H7 (cell line): ENCODE measurements around the gene NPC2. TPM values are rescaled to one million over a fixed set of nuclear protein-coding genes. Genes with fewer than 3 reads are reported as not detected.

ENCODE experiments used
- DNase-seq: peaks from one replicate; pipeline ENCODE4 v3.0.0; 2012
- H3K27me3 ChIP-seq: 2 replicates; pipeline ENCODE4 v1.6.0; 2011; ENCODE audit warnings: mild to moderate bottlenecking, low read length; ENCODE audit not compliant: control insufficient read depth, insufficient read depth
- H3K36me3 ChIP-seq: replicated peaks from 2 replicates; pipeline ENCODE4 v1.5.1; 2011; ENCODE audit warnings: low read length; ENCODE audit not compliant: control insufficient read depth, insufficient read depth
- H3K4me3 ChIP-seq: 2 replicates; pipeline ENCODE4 v1.5.1; 2011; ENCODE audit warnings: low read depth, mild to moderate bottlenecking, control low read depth, low read length, moderate library complexity; ENCODE audit not compliant: insufficient read depth
- total RNA-seq: library from RNA; depleted of rRNA; stranded (reverse); fragments of >200 nt; shearing (Covaris generic); gene quantifications from 2 replicates; pipeline ENCODE4 v1.2.3, GENCODE V29; 2014

Gene NPC2
- total RNA-seq, 1 experiment from 2014 or later: 156 TPM

- Histone ChIP-seq H3K27me3 (0 out of 2 replicates have a peak, but pooled peaks cover 1% of the 10 kb centered on the region), H3K36me3 (no peaks in the 10 kb centered on the region), H3K4me3 (no peak overlapping the region)
- DNase-seq: no peak
Observed at GRCh38 chr14:74510959-74511409, 17.9 kb upstream of the NPC2 start.

GRCh38 chr14:74510223-74510931 lies 17.3 kb upstream of the NPC2 start:
- DNase-seq: peak; percentile 56
- H3K4me3 ChIP-seq: no peak overlapping the region
- no peaks in the 10 kb centered on the region for H3K36me3 ChIP-seq
- 0 out of 2 replicates have a peak, but pooled peaks cover 1% of the 10 kb centered on the region for H3K27me3 ChIP-seq

GRCh38 chr14:74509587-74510222 lies 16.6 kb upstream of the NPC2 start:
- Histone ChIP-seq H3K4me3 (no peak overlapping the region), H3K27me3 (0 out of 2 replicates have a peak, but pooled peaks cover 1% of the 10 kb centered on the region), H3K36me3 (no peaks in the 10 kb centered on the region)
- DNase-seq: no peak

- Histone ChIP-seq H3K27me3 (0 out of 2 replicates have a peak, but pooled peaks cover 1% of the 10 kb centered on the region), H3K36me3 (no peaks in the 10 kb centered on the region), H3K4me3 (no peak overlapping the region)
- DNase-seq: peak; percentile 47
Observed at GRCh38 chr14:74508844-74509428, 15.8 kb upstream of the NPC2 start.

- no peak overlapping the region for H3K4me3 ChIP-seq
- DNase-seq: peak; percentile 92
Observed at GRCh38 chr14:74508292-74508731, 15.2 kb upstream of the NPC2 start.

GRCh38 chr14:74507840-74508239 lies 14.7 kb upstream of the NPC2 start:
- Histone ChIP-seq H3K27me3 (0 out of 2 replicates have a peak, but pooled peaks cover 1% of the 10 kb centered on the region), H3K36me3 (no peaks in the 10 kb centered on the region), H3K4me3 (no peak overlapping the region)
- DNase-seq: no peak

More at GRCh38 chr14:74508292-74508731, 15.2 kb upstream of the NPC2 start:
- 0 out of 2 replicates have a peak, but pooled peaks cover 1% of the 10 kb centered on the region for H3K27me3 ChIP-seq
- H3K36me3 ChIP-seq: no peaks in the 10 kb centered on the region

- Histone ChIP-seq H3K36me3 (no peaks in the 10 kb centered on the region), H3K27me3 (0 out of 2 replicates have a peak, but pooled peaks cover 1% of the 10 kb centered on the region), H3K4me3 (no peak overlapping the region)
- DNase-seq: no peak
Observed at GRCh38 chr14:74507085-74507484, 14.0 kb upstream of the NPC2 start.

- no peaks in the 10 kb centered on the region for H3K36me3 ChIP-seq
- peak; percentile 28 for DNase-seq
- no peak overlapping the region for H3K4me3 ChIP-seq
- 0 out of 2 replicates have a peak, but pooled peaks cover 1% of the 10 kb centered on the region for H3K27me3 ChIP-seq
Observed at GRCh38 chr14:74506411-74506851, 13.3 kb upstream of the NPC2 start.

- H3K4me3 ChIP-seq: no peak overlapping the region
- no peaks in the 10 kb centered on the region for H3K36me3 ChIP-seq
- 0 out of 2 replicates have a peak, but pooled peaks cover 1% of the 10 kb centered on the region for H3K27me3 ChIP-seq
- DNase-seq: no peak
Observed at GRCh38 chr14:74505831-74506230, 12.7 kb upstream of the NPC2 start.

GRCh38 chr14:74504874-74505720 lies 12.0 kb upstream of the NPC2 start:
- 0 out of 2 replicates have a peak, but pooled peaks cover 1% of the 10 kb centered on the region for H3K27me3 ChIP-seq
- no peaks in the 10 kb centered on the region for H3K36me3 ChIP-seq
- no peak overlapping the region for H3K4me3 ChIP-seq
- no peak for DNase-seq

GRCh38 chr14:74504412-74504811 lies 11.3 kb upstream of the NPC2 start:
- DNase-seq: no peak
- H3K4me3 ChIP-seq: no peak overlapping the region

GRCh38 chr14:74503938-74504335 lies 10.8 kb upstream of the NPC2 start:
- H3K4me3 ChIP-seq: no peak overlapping the region
- DNase-seq: no peak
- 0 out of 2 replicates have a peak, but pooled peaks cover 1% of the 10 kb centered on the region for H3K27me3 ChIP-seq
- H3K36me3 ChIP-seq: no peaks in the 10 kb centered on the region

More at GRCh38 chr14:74504412-74504811, 11.3 kb upstream of the NPC2 start:
- Histone ChIP-seq H3K27me3 (0 out of 2 replicates have a peak, but pooled peaks cover 1% of the 10 kb centered on the region), H3K36me3 (no peaks in the 10 kb centered on the region)

GRCh38 chr14:74503291-74503937 lies 10.3 kb upstream of the NPC2 start:
- no peak for DNase-seq
- H3K27me3 ChIP-seq: no peaks in the 10 kb centered on the region
- H3K4me3 ChIP-seq: no peak overlapping the region
- H3K36me3 ChIP-seq: no peaks in the 10 kb centered on the region
